Measurements from ENCODE around the gene COL27A1.

DNA sequence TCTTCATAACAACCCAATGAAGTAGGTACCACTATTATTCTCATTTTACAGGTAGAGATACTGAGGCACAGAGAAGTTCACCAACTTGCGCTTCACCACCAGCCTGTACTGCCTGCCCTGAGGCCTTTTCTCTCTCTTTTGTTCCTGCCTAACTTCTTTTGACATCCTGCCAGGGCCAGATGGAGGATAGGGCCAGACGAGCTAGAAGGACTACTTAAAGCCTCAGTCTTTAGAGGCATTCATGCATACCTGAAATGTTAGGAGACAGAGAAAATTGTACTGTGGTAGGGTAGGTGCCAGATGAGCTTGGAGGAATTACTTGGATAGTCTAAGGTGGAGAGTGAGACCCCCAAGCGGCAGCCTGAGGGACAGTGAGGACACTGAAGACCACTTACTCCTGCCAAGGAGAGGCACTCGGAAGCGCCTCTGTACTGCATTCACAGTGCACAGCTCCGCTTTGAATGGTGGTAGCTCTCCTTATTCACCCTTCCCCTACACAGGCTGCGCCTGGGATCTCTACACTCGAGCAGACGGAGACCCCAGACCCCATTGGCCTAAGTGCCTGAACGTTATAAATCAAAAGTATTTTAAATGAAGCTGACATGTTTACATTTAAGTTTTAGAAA, 161.4 kb downstream of the COL27A1 start:
- TF ChIP-seq POLR2A (IDR thresholded peaks at IDR 0.05), result no peak
- TF ChIP-seq POLR2AphosphoS5 (IDR thresholded peaks at IDR 0.05), result no peak

Measured in prostate gland (tissue), 1 donor.